Astrocyte (in vitro differentiated cells and primary cell): ENCODE results near the gene TPT1. TPM values are rescaled to one million over a fixed set of nuclear protein-coding genes. Genes with fewer than 3 reads are reported as not detected.

Experiments
- DNase-seq: peaks from one replicate; pipeline ENCODE4 v3.0.0-alpha.2; 2010; ENCODE audit warnings: low read depth
- FAIRE-seq: peaks from 2 replicates; lab custom pipeline; 2011; peaks lifted over from hg19 to GRCh38; lab: Jason Lieb, UNC
- H2AFZ ChIP-seq: 2 replicates; pipeline ENCODE4 v1.6.0; 2012; ENCODE audit warnings: low read depth, low read length, inconsistent platforms
- H3K27ac ChIP-seq: 2 replicates; pipeline ENCODE4 v1.5.1; 2011; ENCODE audit warnings: low read depth, low read length, inconsistent platforms
- H3K27me3 ChIP-seq: 2 replicates; pipeline ENCODE4 v1.6.0; 2011; ENCODE audit warnings: low read length, inconsistent platforms; ENCODE audit not compliant: insufficient read depth
- H3K36me3 ChIP-seq: 2 replicates; pipeline ENCODE4 v1.5.1; 2011; ENCODE audit warnings: low read length, inconsistent platforms; ENCODE audit not compliant: insufficient read depth
- H3K4me1 ChIP-seq: 2 replicates; pipeline ENCODE4 v1.5.1; 2011; ENCODE audit warnings: low read length, inconsistent platforms; ENCODE audit not compliant: insufficient read depth
- H3K4me2 ChIP-seq: 2 replicates; pipeline ENCODE4 v1.6.0; 2012; ENCODE audit warnings: low read length, inconsistent platforms
- H3K4me3 ChIP-seq: 2 replicates; pipeline ENCODE4 v1.5.1; 2011; ENCODE audit warnings: low read depth, mild to moderate bottlenecking, low read length, inconsistent platforms; ENCODE audit not compliant: insufficient read depth
- H3K79me2 ChIP-seq: 2 replicates; pipeline ENCODE4 v1.6.0; 2012; ENCODE audit warnings: mild to moderate bottlenecking, low read length, inconsistent platforms; ENCODE audit not compliant: insufficient read depth
- H3K9ac ChIP-seq: 2 replicates; pipeline ENCODE4 v1.6.0; 2012; ENCODE audit warnings: mild to moderate bottlenecking, low read length, inconsistent platforms
- H3K9me3 ChIP-seq: 2 replicates; pipeline ENCODE4 v1.5.1; 2012; ENCODE audit warnings: low read depth, mild to moderate bottlenecking, low read length, inconsistent platforms; ENCODE audit not compliant: insufficient read depth
- H4K20me1 ChIP-seq: 2 replicates; pipeline ENCODE4 v1.6.0; 2012; ENCODE audit warnings: low read length, inconsistent platforms; ENCODE audit not compliant: insufficient read depth
- H3K27ac Mint-ChIP-seq: one replicate; pipeline ENCODE4 v1.8.0; 2021; ENCODE audit warnings: mild to moderate bottlenecking, mixed read lengths; ENCODE audit not compliant: unreplicated experiment
- H3K27me3 Mint-ChIP-seq: one replicate; pipeline ENCODE4 v1.8.0; 2021; ENCODE audit warnings: low read depth, mixed read lengths; ENCODE audit not compliant: unreplicated experiment
- H3K36me3 Mint-ChIP-seq: one replicate; pipeline ENCODE4 v1.8.0; 2021; ENCODE audit warnings: low read depth, mixed read lengths; ENCODE audit not compliant: unreplicated experiment
- H3K4me1 Mint-ChIP-seq: one replicate; pipeline ENCODE4 v1.8.0; 2021; ENCODE audit warnings: low read depth, mixed read lengths; ENCODE audit not compliant: unreplicated experiment
- H3K4me3 Mint-ChIP-seq: one replicate; pipeline ENCODE4 v1.8.0; 2021; ENCODE audit warnings: mild to moderate bottlenecking, moderate library complexity, mixed read lengths; ENCODE audit not compliant: unreplicated experiment
- H3K9me3 Mint-ChIP-seq: one replicate; pipeline ENCODE4 v1.8.0; 2021; ENCODE audit warnings: mild to moderate bottlenecking, mixed read lengths; ENCODE audit not compliant: unreplicated experiment
- CTCF ChIP-seq: IDR thresholded peaks from 2 replicates; pipeline ENCODE4 v1.5.1; 2011; ENCODE audit warnings: low read depth, mild to moderate bottlenecking, inconsistent platforms, low read length, moderate library complexity; ENCODE audit not compliant: insufficient read depth
- EZH2 ChIP-seq: IDR thresholded peaks from 2 replicates; pipeline ENCODE4 v1.6.1; 2012; ENCODE audit warnings: mild to moderate bottlenecking, low read length, inconsistent platforms; ENCODE audit not compliant: insufficient read depth
- total RNA-seq: library from RNA; stranded (reverse); gene quantifications from 2 replicates; pipeline ENCODE4 v1.2.1, GENCODE V29; 2021

The TPT1 gene
- total RNA-seq, 1 donor from 2014 or later = 2,540 TPM

DNA sequence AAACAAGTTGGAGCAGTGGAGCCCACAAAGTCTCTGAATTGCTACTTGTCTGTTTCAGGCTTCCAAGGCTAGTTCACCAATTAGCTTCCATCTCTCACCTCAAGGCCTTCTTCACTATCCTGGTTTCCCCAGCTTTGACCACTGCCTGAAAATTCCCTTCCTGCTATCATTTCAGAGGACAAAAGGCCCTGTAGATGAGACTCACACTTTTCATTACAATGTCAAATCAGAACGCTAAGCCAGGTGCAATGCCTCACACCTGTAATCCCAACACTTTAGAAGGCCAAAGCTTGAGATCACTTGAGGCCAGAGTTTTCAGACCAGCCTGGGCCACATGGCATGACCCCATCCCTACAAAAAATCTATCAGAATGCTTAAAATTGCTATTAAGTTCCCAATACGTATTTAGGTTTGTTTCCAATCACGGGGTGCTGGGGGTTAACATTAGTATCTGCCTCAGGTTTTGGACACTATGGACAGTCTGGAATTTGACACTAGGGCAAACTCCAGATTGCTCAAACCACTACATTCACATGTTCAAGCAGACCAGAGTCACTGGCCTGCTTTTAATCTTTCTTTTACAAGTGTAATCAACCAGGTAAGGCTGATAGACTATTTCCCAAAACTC, 5.5 kb downstream of the TPT1 start:
- Histone ChIP-seq H3K4me3 (no peak overlapping the region), H2AFZ (no peak overlapping the region), H3K27me3 (no peaks in the 10 kb centered on the region), H3K9ac (no peak overlapping the region), H3K4me2 (peak overlapping the region; percentile 87), H4K20me1 (peaks cover 85% of the 10 kb centered on the region), H3K9me3 (no peaks in the 10 kb centered on the region), H3K27ac (no peak overlapping the region), H3K4me1 (peaks cover 66% of the 10 kb centered on the region), H3K36me3 (peaks cover 57% of the 10 kb centered on the region), H3K79me2 (peaks cover 58% of the 10 kb centered on the region)
- H3K27ac Mint-ChIP-seq = peak overlapping the region; percentile 14
- DNase-seq = no peak
- H3K36me3 Mint-ChIP-seq = peaks cover 29% of the 10 kb centered on the region
- H3K9me3 Mint-ChIP-seq = no peaks in the 10 kb centered on the region
- no peak overlapping the region for H3K4me3 Mint-ChIP-seq
- TF ChIP-seq CTCF = no peak
- no peak for TF ChIP-seq EZH2
- H3K27me3 Mint-ChIP-seq = no peaks in the 10 kb centered on the region
- FAIRE-seq = no peak
- peaks cover 67% of the 10 kb centered on the region for H3K4me1 Mint-ChIP-seq

DNA sequence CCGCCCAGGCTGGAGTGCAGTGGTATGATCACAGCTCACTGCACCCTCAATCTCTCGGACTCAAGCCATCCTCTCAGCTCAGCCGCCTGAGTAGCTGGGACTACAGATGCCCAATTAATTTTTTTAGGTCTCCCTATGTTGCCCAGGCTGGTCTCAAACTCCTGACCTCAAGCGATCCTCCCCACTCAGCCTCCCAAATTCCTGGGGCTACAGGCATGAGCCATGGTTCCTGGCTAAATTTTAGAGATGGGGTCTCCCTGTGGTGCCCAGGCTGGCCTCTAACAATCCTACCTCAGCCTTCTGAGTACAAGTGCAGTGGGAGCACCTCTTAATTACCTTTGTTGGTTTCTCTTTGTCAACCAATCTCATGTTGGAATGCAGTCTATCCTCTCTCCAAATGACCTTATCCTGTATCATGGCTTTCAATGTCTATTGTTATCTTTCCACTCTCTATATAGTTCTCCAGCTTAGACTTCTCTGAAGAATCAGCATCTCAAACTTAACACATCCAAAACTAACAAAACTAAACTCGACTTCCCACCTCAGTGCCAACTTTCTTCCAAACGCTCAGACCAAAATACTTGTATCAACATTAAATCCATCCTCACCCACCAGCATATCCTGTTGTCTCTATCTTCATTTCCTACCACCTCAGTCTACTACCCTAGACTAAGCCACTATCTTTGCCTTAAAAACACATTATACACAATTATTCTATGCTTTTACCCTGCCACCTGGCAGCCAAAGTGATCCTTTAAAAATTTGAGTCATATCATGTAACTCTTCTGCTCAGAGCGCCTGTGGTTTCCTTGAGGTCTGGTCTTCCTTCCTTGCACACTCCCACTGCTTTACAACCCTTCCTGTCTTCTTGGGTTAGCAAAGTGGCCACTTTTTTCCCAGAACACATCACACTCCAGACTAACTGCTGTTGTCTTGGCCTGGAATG, 6.7 kb downstream of the TPT1 start:
- Histone ChIP-seq H3K9ac (no peak overlapping the region), H3K4me2 (peak overlapping the region; percentile 87), H3K79me2 (peaks cover 45% of the 10 kb centered on the region), H3K27ac (no peak overlapping the region), H4K20me1 (peaks cover 72% of the 10 kb centered on the region), H3K4me1 (peaks cover 73% of the 10 kb centered on the region), H3K27me3 (no peaks in the 10 kb centered on the region), H3K36me3 (peaks cover 48% of the 10 kb centered on the region), H3K9me3 (no peaks in the 10 kb centered on the region), H3K4me3 (no peak overlapping the region), H2AFZ (no peak overlapping the region)
- Mint-ChIP-seq H3K27ac (peak overlapping the region; percentile 19), H3K4me3 (peak overlapping the region; percentile 15), H3K9me3 (no peaks in the 10 kb centered on the region), H3K36me3 (peaks cover 21% of the 10 kb centered on the region), H3K4me1 (peaks cover 72% of the 10 kb centered on the region), H3K27me3 (no peaks in the 10 kb centered on the region)
- no peak for TF ChIP-seq EZH2
- TF ChIP-seq CTCF = no peak
- FAIRE-seq = no peak
- DNase-seq = peak; percentile 63
